Activated CD4-positive, CD25-positive, alpha-beta regulatory T cell treated with anti-CD3 and anti-CD28 coated beads, Interleukin-2, amount 50 U/mL, for 24 hours (primary cell): ENCODE results near the gene TSKU.
"Not testable (repeated sequence)": the region's sequence is repeated elsewhere in the genome, so short reads cannot be mapped to it uniquely, and the experiment has no call there.

Experiments used
- ATAC-seq, 2 donors: fragments of 150-1000 bp; cut with Tn5 transposase; one replicate each; pipeline ENCODE4 v1.10.0; 2021; ENCODE audit warnings: mild to moderate bottlenecking in 1 of 2, moderate library complexity in 1 of 2

TSKU gene

GRCh38 chr11:76791002-76791770, 8.0 kb downstream of the TSKU start:
- not testable (repeated sequence) for ATAC-seq

GRCh38 chr11:76791861-76792260, 8.7 kb downstream of the TSKU start:
- ATAC-seq: no peak

- ATAC-seq: no peak
Measured at GRCh38 chr11:76792505-76793264, 9.5 kb downstream of the TSKU start.

- no peak for ATAC-seq
Measured at GRCh38 chr11:76793391-76794291, 10.5 kb downstream of the TSKU start.

GRCh38 chr11:76794371-76795289, 11.5 kb downstream of the TSKU start:
- ATAC-seq: no peak

- no peak for ATAC-seq
Measured at GRCh38 chr11:76795290-76795935, 12.3 kb downstream of the TSKU start.

- no peak for ATAC-seq
Measured at GRCh38 chr11:76795936-76796441, 12.8 kb downstream of the TSKU start.

- no peak for ATAC-seq
Measured at GRCh38 chr11:76796511-76797198, 13.5 kb downstream of the TSKU start.

- no peak for ATAC-seq
Measured at GRCh38 chr11:76797341-76798201, 14.4 kb downstream of the TSKU start.

GRCh38 chr11:76798202-76798581, 15.0 kb downstream of the TSKU start:
- no peak for ATAC-seq

GRCh38 chr11:76798671-76799065, 15.5 kb downstream of the TSKU start:
- no peak for ATAC-seq

GRCh38 chr11:76799066-76799804, 16.1 kb downstream of the TSKU start:
- peak; percentile 82 to 88 for ATAC-seq

- no peak for ATAC-seq
Measured at GRCh38 chr11:76800466-76801200, 17.5 kb downstream of the TSKU start.

- no peak for ATAC-seq
Measured at GRCh38 chr11:76801225-76801624, 18.1 kb downstream of the TSKU start.

- no peak for ATAC-seq
Measured at GRCh38 chr11:76801736-76802135, 18.6 kb downstream of the TSKU start.

- ATAC-seq: no peak
Measured at GRCh38 chr11:76802151-76802550, 19.0 kb downstream of the TSKU start.

- ATAC-seq: no peak
Measured at GRCh38 chr11:76802621-76803020, 19.5 kb downstream of the TSKU start.

- no peak for ATAC-seq
Measured at GRCh38 chr11:76803023-76803422, 19.9 kb downstream of the TSKU start.
